Measurements from ENCODE around the gene ARL8B. TPM values are rescaled to one million over a fixed set of nuclear protein-coding genes. Genes with fewer than 3 reads are reported as not detected.
A peak's percentile ranks its signal among the peaks of the same experiment; 100 is the strongest.

The ARL8B gene
- total and polyA plus RNA-seq, 2 of the 8 experiments (the other 6 are each of a cell fraction or from before 2014, with no cell fraction given), result 14.5 to 27.8 TPM

DNA sequence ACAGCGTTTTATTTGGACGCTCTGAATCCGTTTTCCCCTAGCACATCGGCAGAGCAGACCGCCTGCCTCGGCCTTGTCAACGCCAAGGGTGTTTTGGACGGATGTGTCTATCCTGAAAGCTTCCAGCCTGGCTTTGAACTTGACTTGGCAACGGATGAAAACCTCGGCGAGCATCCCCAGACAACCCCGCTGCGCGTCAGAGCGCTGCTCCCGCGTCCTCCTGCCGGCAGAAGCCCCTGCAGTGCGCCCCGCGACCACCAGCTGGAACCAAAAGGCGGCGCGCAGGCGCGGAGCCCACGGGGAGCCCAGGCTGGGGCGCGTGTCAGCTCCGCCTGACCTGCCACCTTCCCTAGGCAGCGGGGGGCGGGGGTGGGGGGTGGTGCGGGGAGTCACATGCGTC lies 26.2 kb upstream of the ARL8B start:
- H3K4me3 ChIP-seq (ENCODE audit: extremely low read depth in 1 of 4, insufficient read depth in 2 of 4, low read depth in 3 of 4, low read length in 4 of 4), result peak overlapping the region in 3 of 4 experiments; percentile 17 to 57 (median 18); a peak in 4 of 8 replicates
- no peak overlapping the region for H3K27ac ChIP-seq (ENCODE audit: low read depth, low read length)
- DNase-seq (ENCODE audit: low read depth in 1 of 2, low spot score in 2 of 2) (peak; percentile 21 to 76), FAIRE-seq (no peak)
- no peak overlapping the region for H2BK12ac ChIP-seq (ENCODE audit: low read depth, low read length)
- peak overlapping the region in 2 of 4 experiments; percentile 21 to 37; a peak in 1 of 7 replicates for H3K9ac ChIP-seq (replicated peaks in 1 of 4; ENCODE audit: extremely low read depth in 1 of 4, low read depth in 3 of 4, low read length in 3 of 4)
- ChIA-PET CTCF (ENCODE audit: partially characterized antibody) (interaction anchor here (0.6 to 2.3 kb wide), 8 partner anchors 9 to 1967 kb away, joined by 3 to 10 read pairs (median 4); no protein-coding TSS in a partner anchor), POLR2A (ENCODE audit: partially characterized antibody) (interaction anchor here (1.1 kb wide), 1 partner anchor 29 kb away, joined by 3 read pairs; no protein-coding TSS in a partner anchor)
- no peak overlapping the region for H2BK5ac ChIP-seq (ENCODE audit: low read depth, low read length)
- H2AFZ ChIP-seq (ENCODE audit: low read length), result peak overlapping the region; percentile 98
- no peak overlapping the region for H2BK120ac ChIP-seq (replicated peaks; ENCODE audit: low read depth, low read length)
- WGBS, 2 experiments (ENCODE audit: extremely low coverage in 1 of 2, insufficient coverage in 1 of 2, insufficient read length in 1 of 2, insufficient replicate concordance in 2 of 2, low coverage in 1 of 2, low lambda C conversion rate in 2 of 2, missing lambda C conversion rate in 1 of 2), result 6% methylated on average over 34 of the region's 34 CpGs; no CpG with 5 or more reads in 1 of the 2 experiments
- no peak overlapping the region for H3K23ac ChIP-seq (ENCODE audit: insufficient read length)
- H2BK20ac ChIP-seq (ENCODE audit: low read length), result no peak overlapping the region
- H3K79me2 ChIP-seq (ENCODE audit: control insufficient read depth in 1 of 2, insufficient read depth in 2 of 2, low read length in 2 of 2), result no peaks in the 10 kb centered on the region
- H3K14ac ChIP-seq (ENCODE audit: insufficient read length), result no peak overlapping the region
- H3K9me3 ChIP-seq (ENCODE audit: insufficient read depth in 2 of 2, low read depth in 1 of 2, low read length in 1 of 2), result no peaks in the 10 kb centered on the region
- H3K27me3 ChIP-seq (replicated peaks in 1 of 4; ENCODE audit: control insufficient read depth in 3 of 4, extremely low read depth in 1 of 4, insufficient read depth in 3 of 4, low read length in 3 of 4), result peaks cover 0 to 10% (median 7%) of the 10 kb centered on the region in 4 experiments; a peak in 6 of 7 replicates
- H4K91ac ChIP-seq (replicated peaks; ENCODE audit: insufficient read length, low read length), result no peak overlapping the region
- H3K23me2 ChIP-seq (ENCODE audit: low read depth, low read length), result peaks cover 3% of the 10 kb centered on the region
- H3K56ac ChIP-seq (replicated peaks; ENCODE audit: insufficient read length, low read depth, low read length), result no peak overlapping the region
- H3K36me3 ChIP-seq (ENCODE audit: control insufficient read depth in 2 of 4, insufficient read depth in 4 of 4, low read length in 3 of 4), result no peaks in the 10 kb centered on the region
- H3K4ac ChIP-seq (replicated peaks; ENCODE audit: insufficient read length, low read depth, low read length), result no peak overlapping the region
- H3K4me1 ChIP-seq (replicated peaks in 1 of 4; ENCODE audit: control insufficient read depth in 3 of 4, insufficient read depth in 4 of 4, low read length in 3 of 4), result peaks cover 0 to 6% (median 1%) of the 10 kb centered on the region in 4 experiments; a peak in 1 of 7 replicates
- H3K79me1 ChIP-seq (ENCODE audit: low read depth, low read length), result no peaks in the 10 kb centered on the region
- H4K8ac ChIP-seq (ENCODE audit: extremely low read depth, insufficient read depth, low read length), result no peak overlapping the region; the same call in none of the 2 replicates
- H4K5ac ChIP-seq (ENCODE audit: insufficient read length, low read depth, low read length), result no peak overlapping the region
- H3K18ac ChIP-seq (ENCODE audit: extremely low read depth, low read length), result no peak overlapping the region
- no peaks in the 10 kb centered on the region for H4K20me1 ChIP-seq (replicated peaks in 1 of 2; ENCODE audit: control insufficient read depth in 1 of 2, insufficient read depth in 2 of 2, low read length in 2 of 2)
- H2AK5ac ChIP-seq (ENCODE audit: low read depth, low read length), result no peak overlapping the region
- H3K4me2 ChIP-seq (ENCODE audit: insufficient read depth in 1 of 2, low read depth in 2 of 2, low read length in 2 of 2), result peak overlapping the region; percentile 72 to 75
- no peak overlapping the region for H2BK15ac ChIP-seq (ENCODE audit: low read length)
- TF ChIP-seq, protein P1, sequence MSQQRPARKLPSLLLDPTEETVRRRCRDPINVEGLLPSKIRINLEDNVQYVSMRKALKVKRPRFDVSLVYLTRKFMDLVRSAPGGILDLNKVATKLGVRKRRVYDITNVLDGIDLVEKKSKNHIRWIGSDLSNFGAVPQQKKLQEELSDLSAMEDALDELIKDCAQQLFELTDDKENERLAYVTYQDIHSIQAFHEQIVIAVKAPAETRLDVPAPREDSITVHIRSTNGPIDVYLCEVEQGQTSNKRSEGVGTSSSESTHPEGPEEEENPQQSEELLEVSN (IDR thresholded peaks at IDR 0.05), result 0 out of 2 replicates have a peak, but pooled peaks have one; percentile 30
- no peak for TF ChIP-seq CHD2 (IDR thresholded peaks at IDR 0.05; ENCODE audit: low read length)
- no peak for TF ChIP-seq RXRA (IDR thresholded peaks at IDR 0.05; ENCODE audit: insufficient read depth, low read depth, low read length)
- TF ChIP-seq HDAC2 (IDR thresholded peaks at IDR 0.05; ENCODE audit: borderline replicate concordance in 1 of 2, low read depth in 2 of 2, low read length in 2 of 2), result no peak
- no peak for TF ChIP-seq KDM1A (IDR thresholded peaks at IDR 0.05; ENCODE audit: borderline replicate concordance, low read length)
- no peak for TF ChIP-seq TEAD4 (IDR thresholded peaks at IDR 0.05; ENCODE audit: low read depth, low read length)
- TF ChIP-seq CBX5 (IDR thresholded peaks at IDR 0.05; ENCODE audit: low read depth, low read length), result no peak
- TF ChIP-seq CEBPB (IDR thresholded peaks at IDR 0.05; ENCODE audit: low read depth, low read length), result no peak
- no peak for TF ChIP-seq BCL11A (IDR thresholded peaks at IDR 0.05; ENCODE audit: low read depth in 2 of 2, low read length in 2 of 2)
- TF ChIP-seq SIN3A (conservative IDR thresholded peaks at IDR 0.05 in 1 of 2, IDR thresholded peaks at IDR 0.05 in 1 of 2; ENCODE audit: low read depth in 1 of 2, low read length in 2 of 2), result no peak
- TF ChIP-seq RFX5 (IDR thresholded peaks at IDR 0.05; ENCODE audit: borderline replicate concordance, low read depth, low read length), result no peak
- TF ChIP-seq MAX (IDR thresholded peaks at IDR 0.05), result no peak; the same call in 1 of the 2 replicates

All from H1 (cell line).